H1 (cell line): ENCODE results near the gene RBM44. TPM values are rescaled to one million over a fixed set of nuclear protein-coding genes. Genes with fewer than 3 reads are reported as not detected.

Source experiments
- ASH2L ChIP-seq: fragments of 200-600, 300-600 bp; sonication (generic); IDR thresholded peaks from one replicate; pipeline ENCODE4 v1.7.1; 2017; ENCODE audit warnings: low read length
- ATF2 ChIP-seq: IDR thresholded peaks from 2 replicates; pipeline ENCODE4 v1.6.1; 2012; ENCODE audit warnings: low read length, inconsistent platforms
- BACH1 ChIP-seq: IDR thresholded peaks from 2 replicates; pipeline ENCODE4 v1.6.1; 2012; ENCODE audit warnings: low read length, improper control_type of control experiment
- CEBPB ChIP-seq: IDR thresholded peaks from 2 replicates; pipeline ENCODE4 v1.6.1; 2012; ENCODE audit warnings: low read depth, low read length
- CHD7 ChIP-seq: fragments of 300-600 bp; sonication (generic); IDR thresholded peaks from 2 replicates; pipeline ENCODE4 v1.7.1; 2012; ENCODE audit warnings: low read length, moderate library complexity, mild to moderate bottlenecking, inconsistent platforms; ENCODE audit not compliant: insufficient replicate concordance
- GABPA ChIP-seq: IDR thresholded peaks from 2 replicates; pipeline ENCODE4 v1.6.1; 2011; ENCODE audit warnings: mild to moderate bottlenecking, low read length, moderate library complexity, borderline replicate concordance; ENCODE audit not compliant: insufficient read depth
- HDAC6 ChIP-seq: IDR thresholded peaks from one replicate; pipeline ENCODE4 v1.7.1; 2012; ENCODE audit warnings: low read depth, mild to moderate bottlenecking, inconsistent platforms, low read length, moderate library complexity
- NANOG ChIP-seq: IDR thresholded peaks from 2 replicates; pipeline ENCODE4 v1.6.1; 2011; ENCODE audit warnings: low read length, low read depth, mild to moderate bottlenecking, inconsistent platforms; ENCODE audit not compliant: insufficient read depth, poor library complexity, severe bottlenecking
- SIN3A ChIP-seq, 2 experiments: IDR thresholded peaks in 1 of 2; conservative IDR thresholded peaks in 1 of 2; 2 replicates each; pipeline ENCODE4 v1.6.1; 2011 to 2012; ENCODE audit warnings: low read length in 2 of 2, improper control_type of control experiment in 1 of 2, low read depth in 1 of 2, mild to moderate bottlenecking in 1 of 2
- SP4 ChIP-seq: IDR thresholded peaks from 2 replicates; pipeline ENCODE4 v1.6.1; 2012; ENCODE audit warnings: low read length, inconsistent platforms
- polyA plus RNA-seq, 7 experiments: library from polyadenylated mRNA; depleted of rRNA in 3 of 7; stranded (reverse) in 5 of 7; unstranded in 2 of 7; fragments of >200 nt in 5 of 7; fragments of 200-250 nt in 2 of 7; gene quantifications; 1 replicate in 5 of 7; 2 replicates in 1 of 7; 4 replicates in 1 of 7; pipeline versions ENCODE4 v1.2.1 to v1.2.3, GENCODE V29; 2011 to 2013; ENCODE audit warnings: missing spikeins in 2 of 7, mixed read lengths in 2 of 7
- total RNA-seq: library from RNA; stranded (reverse); fragmentation: NEBNext Ultra II Directional; extraction: Animal tissue kit (Norgen Biotek cat#: 25700); gene quantifications from 2 replicates; pipeline ENCODE4 v1.2.1, GENCODE V29; 2021

RBM44 gene
- total and polyA plus RNA-seq, 2 of the 8 experiments (the other 6 are each of a cell fraction or from before 2014, with no cell fraction given), result 0.12 to 0.43 TPM

- TF ChIP-seq CHD7, result no peak
- no peak for TF ChIP-seq ATF2
- TF ChIP-seq GABPA, result no peak
- no peak for TF ChIP-seq BACH1
- TF ChIP-seq HDAC6, result no peak
- no peak for TF ChIP-seq SP4
- TF ChIP-seq ASH2L, result no peak
- no peak for TF ChIP-seq SIN3A (conservative IDR thresholded peaks at IDR 0.05 in 1 of 2, IDR thresholded peaks at IDR 0.05 in 1 of 2; ENCODE audit: low read depth in 1 of 2, low read length in 2 of 2)
- no peak for TF ChIP-seq CEBPB
- no peak for TF ChIP-seq NANOG
Observed at GRCh38 chr2:237866101-237866621, 67.6 kb downstream of the RBM44 start (continued).
